SK-N-SH treated with all-trans-retinoic acid at 6 μM for 48 hours (cell line): Measurements from ENCODE around the gene PRKCE.

Experiments
- ATAC-seq: fragments of 200-7000 bp; cut with Tn5 transposase; 3 replicates; pipeline ENCODE4 v1.9.1; 2020; ENCODE audit warnings: mild to moderate bottlenecking, moderate library complexity
- BACH2 ChIP-seq: fragments of 250-450 bp; sonication (Bioruptor Pico); IDR thresholded peaks from 2 replicates; pipeline ENCODE4 v1.9.0; 2021; ENCODE audit warnings: mild to moderate bottlenecking, borderline replicate concordance
- CSDC2 ChIP-seq: fragments of 250-450 bp; sonication (Bioruptor Pico); IDR thresholded peaks from 2 replicates; pipeline ENCODE4 v1.5.0; 2020; ENCODE audit warnings: mild to moderate bottlenecking, moderate library complexity
- ESRRG ChIP-seq: fragments of 250-450 bp; sonication (Bioruptor Pico); IDR thresholded peaks from 2 replicates; pipeline ENCODE4 v1.6.1; 2021; ENCODE audit warnings: mild to moderate bottlenecking
- GLIS3 ChIP-seq: fragments of 250-450 bp; sonication (Bioruptor Pico); IDR thresholded peaks from 2 replicates; pipeline ENCODE4 v1.5.0; 2020; ENCODE audit warnings: mild to moderate bottlenecking, moderate library complexity
- ISL1 ChIP-seq: fragments of 250-450 bp; sonication (Bioruptor Pico); IDR thresholded peaks from 2 replicates; pipeline ENCODE4 v2.1.2; 2022; ENCODE audit warnings: mild to moderate bottlenecking, moderate library complexity
- OSR1 ChIP-seq: fragments of 250-450 bp; sonication (Bioruptor Pico); IDR thresholded peaks from 2 replicates; pipeline ENCODE4 v1.8.0; 2022; ENCODE audit warnings: moderate library complexity, mild to moderate bottlenecking, inconsistent platforms
- PPARA ChIP-seq: fragments of 250-450 bp; sonication (Bioruptor Pico); IDR thresholded peaks from 2 replicates; pipeline ENCODE4 v1.5.0; 2020; ENCODE audit warnings: mild to moderate bottlenecking, borderline replicate concordance
- RARB ChIP-seq: fragments of 250-450 bp; sonication (Bioruptor Pico); IDR thresholded peaks from 2 replicates; pipeline ENCODE4 v1.8.0; 2021; ENCODE audit warnings: mild to moderate bottlenecking, moderate library complexity
- TCF4 ChIP-seq: fragments of 250-450 bp; sonication (Bioruptor Pico); IDR thresholded peaks from 2 replicates; pipeline ENCODE4 v1.8.0; 2021; ENCODE audit warnings: mild to moderate bottlenecking, moderate library complexity, borderline replicate concordance
- TOX ChIP-seq: fragments of 250-450 bp; sonication (Bioruptor Pico); IDR thresholded peaks from 2 replicates; pipeline ENCODE4 v1.8.0; 2021; ENCODE audit warnings: mild to moderate bottlenecking, moderate library complexity, borderline replicate concordance
- ZFP3 ChIP-seq: fragments of 250-450 bp; sonication (Bioruptor Pico); IDR thresholded peaks from 2 replicates; pipeline ENCODE4 v1.5.0; 2020; ENCODE audit warnings: mild to moderate bottlenecking, moderate library complexity
- ZFP30 ChIP-seq: fragments of 450-650 bp; formaldehyde crosslinking; IDR thresholded peaks from 2 replicates; pipeline ENCODE4 v1.5.0; 2022; ENCODE audit warnings: mild to moderate bottlenecking, moderate library complexity
- ZNF70 ChIP-seq: fragments of 450-650 bp; formaldehyde crosslinking; IDR thresholded peaks from 2 replicates; pipeline ENCODE4 v1.5.0; 2020; ENCODE audit warnings: mild to moderate bottlenecking, moderate library complexity
- ZNF8 ChIP-seq: fragments of 450-650 bp; formaldehyde crosslinking; IDR thresholded peaks from 2 replicates; pipeline ENCODE4 v1.5.0; 2020; ENCODE audit warnings: mild to moderate bottlenecking, moderate library complexity
- TF ChIP-seq, protein P1 (sequence below): fragments of 250-450 bp; sonication (Bioruptor Pico); IDR thresholded peaks from 2 replicates; pipeline ENCODE4 v1.5.0; 2020; ENCODE audit warnings: mild to moderate bottlenecking, moderate library complexity
- TF ChIP-seq, protein P2 (sequence below): fragments of 250-450 bp; sonication (Bioruptor Pico); IDR thresholded peaks from 2 replicates; pipeline ENCODE4 v1.8.0; 2020; ENCODE audit warnings: mild to moderate bottlenecking, moderate library complexity, borderline replicate concordance
- TF ChIP-seq, protein P3 (sequence below): fragments of 250-450 bp; sonication (Bioruptor Pico); IDR thresholded peaks from 2 replicates; pipeline ENCODE4 v1.5.1; 2020; ENCODE audit warnings: low read depth, mild to moderate bottlenecking, moderate library complexity
- TF ChIP-seq, protein P4 (sequence below): fragments of 250-450 bp; sonication (Bioruptor Pico); IDR thresholded peaks from 2 replicates; pipeline ENCODE4 v1.5.1; 2021; ENCODE audit warnings: mild to moderate bottlenecking, moderate library complexity

PRKCE gene

DNA sequence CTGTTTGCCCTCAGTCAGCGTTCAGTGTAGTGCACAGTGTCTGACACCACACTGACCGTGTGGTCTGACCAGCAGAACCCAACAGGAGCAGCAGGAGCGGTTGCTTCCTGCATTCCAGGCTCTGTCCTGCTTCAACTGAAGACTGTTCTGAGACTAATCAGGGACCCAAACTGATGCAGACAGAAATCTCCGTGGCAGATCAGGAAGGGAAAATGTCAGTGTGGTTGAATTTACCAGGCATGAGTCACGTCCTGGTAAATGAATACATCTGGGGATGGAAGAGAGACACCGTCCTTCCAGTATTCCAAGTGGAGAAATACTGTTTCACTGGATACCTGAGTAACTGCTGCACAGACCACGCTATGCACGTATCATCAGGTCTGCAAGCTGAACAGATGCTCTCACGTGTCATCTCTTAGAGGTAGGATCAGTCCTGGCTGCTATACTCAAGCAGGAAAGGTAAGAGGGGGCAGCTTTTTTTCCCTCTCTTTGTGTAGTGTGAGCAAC is 422.1 kb downstream of the PRKCE start (continued):
- TF ChIP-seq, protein P1, sequence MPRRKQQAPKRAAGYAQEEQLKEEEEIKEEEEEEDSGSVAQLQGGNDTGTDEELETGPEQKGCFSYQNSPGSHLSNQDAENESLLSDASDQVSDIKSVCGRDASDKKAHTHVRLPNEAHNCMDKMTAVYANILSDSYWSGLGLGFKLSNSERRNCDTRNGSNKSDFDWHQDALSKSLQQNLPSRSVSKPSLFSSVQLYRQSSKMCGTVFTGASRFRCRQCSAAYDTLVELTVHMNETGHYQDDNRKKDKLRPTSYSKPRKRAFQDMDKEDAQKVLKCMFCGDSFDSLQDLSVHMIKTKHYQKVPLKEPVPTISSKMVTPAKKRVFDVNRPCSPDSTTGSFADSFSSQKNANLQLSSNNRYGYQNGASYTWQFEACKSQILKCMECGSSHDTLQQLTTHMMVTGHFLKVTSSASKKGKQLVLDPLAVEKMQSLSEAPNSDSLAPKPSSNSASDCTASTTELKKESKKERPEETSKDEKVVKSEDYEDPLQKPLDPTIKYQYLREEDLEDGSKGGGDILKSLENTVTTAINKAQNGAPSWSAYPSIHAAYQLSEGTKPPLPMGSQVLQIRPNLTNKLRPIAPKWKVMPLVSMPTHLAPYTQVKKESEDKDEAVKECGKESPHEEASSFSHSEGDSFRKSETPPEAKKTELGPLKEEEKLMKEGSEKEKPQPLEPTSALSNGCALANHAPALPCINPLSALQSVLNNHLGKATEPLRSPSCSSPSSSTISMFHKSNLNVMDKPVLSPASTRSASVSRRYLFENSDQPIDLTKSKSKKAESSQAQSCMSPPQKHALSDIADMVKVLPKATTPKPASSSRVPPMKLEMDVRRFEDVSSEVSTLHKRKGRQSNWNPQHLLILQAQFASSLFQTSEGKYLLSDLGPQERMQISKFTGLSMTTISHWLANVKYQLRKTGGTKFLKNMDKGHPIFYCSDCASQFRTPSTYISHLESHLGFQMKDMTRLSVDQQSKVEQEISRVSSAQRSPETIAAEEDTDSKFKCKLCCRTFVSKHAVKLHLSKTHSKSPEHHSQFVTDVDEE (CRISPR knock-in tag): peak; percentile 35; the same call in 1 of the 2 replicates
- TF ChIP-seq ESRRG (CRISPR knock-in tag) (no peak; the same call in 1 of the 2 replicates), ZNF70 (CRISPR knock-in tag) (no peak), ISL1 (peak; percentile 75), TOX (CRISPR knock-in tag) (peak; percentile 86), PPARA (no peak), ZFP30 (CRISPR knock-in tag) (no peak), RARB (0 out of 2 replicates have a peak, but pooled peaks have one; percentile 47), ZFP3 (CRISPR knock-in tag) (peak; percentile 86), OSR1 (CRISPR knock-in tag) (no peak), CSDC2 (CRISPR knock-in tag) (peak; percentile 66), BACH2 (no peak)
- TF ChIP-seq, protein P2, sequence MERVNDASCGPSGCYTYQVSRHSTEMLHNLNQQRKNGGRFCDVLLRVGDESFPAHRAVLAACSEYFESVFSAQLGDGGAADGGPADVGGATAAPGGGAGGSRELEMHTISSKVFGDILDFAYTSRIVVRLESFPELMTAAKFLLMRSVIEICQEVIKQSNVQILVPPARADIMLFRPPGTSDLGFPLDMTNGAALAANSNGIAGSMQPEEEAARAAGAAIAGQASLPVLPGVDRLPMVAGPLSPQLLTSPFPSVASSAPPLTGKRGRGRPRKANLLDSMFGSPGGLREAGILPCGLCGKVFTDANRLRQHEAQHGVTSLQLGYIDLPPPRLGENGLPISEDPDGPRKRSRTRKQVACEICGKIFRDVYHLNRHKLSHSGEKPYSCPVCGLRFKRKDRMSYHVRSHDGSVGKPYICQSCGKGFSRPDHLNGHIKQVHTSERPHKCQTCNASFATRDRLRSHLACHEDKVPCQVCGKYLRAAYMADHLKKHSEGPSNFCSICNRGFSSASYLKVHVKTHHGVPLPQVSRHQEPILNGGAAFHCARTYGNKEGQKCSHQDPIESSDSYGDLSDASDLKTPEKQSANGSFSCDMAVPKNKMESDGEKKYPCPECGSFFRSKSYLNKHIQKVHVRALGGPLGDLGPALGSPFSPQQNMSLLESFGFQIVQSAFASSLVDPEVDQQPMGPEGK (CRISPR knock-in tag): peak; percentile 58; the same call in 1 of the 2 replicates

DNA sequence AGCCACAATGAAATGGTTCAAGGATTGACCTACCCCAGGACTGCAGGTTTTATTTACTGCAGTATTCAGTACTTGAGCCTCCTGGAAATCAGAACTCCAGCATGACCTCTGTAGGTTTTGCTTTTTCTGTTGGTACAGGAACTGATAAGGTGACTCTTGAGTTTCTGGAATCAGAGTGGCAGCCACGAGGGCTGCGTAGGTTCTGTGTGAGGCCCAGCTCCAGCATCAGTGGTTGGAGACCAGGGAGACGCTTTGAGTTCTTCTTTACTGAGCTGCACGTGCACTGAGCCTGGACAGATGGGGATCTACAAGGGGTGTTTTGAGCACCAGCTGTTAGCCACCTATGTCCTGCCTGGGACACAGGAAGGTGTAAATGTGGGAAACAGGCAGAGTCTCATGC is 423.0 kb downstream of the PRKCE start:
- TF ChIP-seq, protein P1 (CRISPR knock-in tag): no peak
- TF ChIP-seq CSDC2 (CRISPR knock-in tag): no peak
- TF ChIP-seq ZFP30 (CRISPR knock-in tag): no peak
- TF ChIP-seq OSR1 (CRISPR knock-in tag): no peak
- no peak for TF ChIP-seq GLIS3 (CRISPR knock-in tag)
- TF ChIP-seq, protein P3, sequence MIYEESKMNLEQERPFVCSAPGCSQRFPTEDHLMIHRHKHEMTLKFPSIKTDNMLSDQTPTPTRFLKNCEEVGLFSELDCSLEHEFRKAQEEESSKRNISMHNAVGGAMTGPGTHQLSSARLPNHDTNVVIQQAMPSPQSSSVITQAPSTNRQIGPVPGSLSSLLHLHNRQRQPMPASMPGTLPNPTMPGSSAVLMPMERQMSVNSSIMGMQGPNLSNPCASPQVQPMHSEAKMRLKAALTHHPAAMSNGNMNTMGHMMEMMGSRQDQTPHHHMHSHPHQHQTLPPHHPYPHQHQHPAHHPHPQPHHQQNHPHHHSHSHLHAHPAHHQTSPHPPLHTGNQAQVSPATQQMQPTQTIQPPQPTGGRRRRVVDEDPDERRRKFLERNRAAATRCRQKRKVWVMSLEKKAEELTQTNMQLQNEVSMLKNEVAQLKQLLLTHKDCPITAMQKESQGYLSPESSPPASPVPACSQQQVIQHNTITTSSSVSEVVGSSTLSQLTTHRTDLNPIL (CRISPR knock-in tag): no peak
- TF ChIP-seq TCF4: no peak
- TF ChIP-seq, protein P4, sequence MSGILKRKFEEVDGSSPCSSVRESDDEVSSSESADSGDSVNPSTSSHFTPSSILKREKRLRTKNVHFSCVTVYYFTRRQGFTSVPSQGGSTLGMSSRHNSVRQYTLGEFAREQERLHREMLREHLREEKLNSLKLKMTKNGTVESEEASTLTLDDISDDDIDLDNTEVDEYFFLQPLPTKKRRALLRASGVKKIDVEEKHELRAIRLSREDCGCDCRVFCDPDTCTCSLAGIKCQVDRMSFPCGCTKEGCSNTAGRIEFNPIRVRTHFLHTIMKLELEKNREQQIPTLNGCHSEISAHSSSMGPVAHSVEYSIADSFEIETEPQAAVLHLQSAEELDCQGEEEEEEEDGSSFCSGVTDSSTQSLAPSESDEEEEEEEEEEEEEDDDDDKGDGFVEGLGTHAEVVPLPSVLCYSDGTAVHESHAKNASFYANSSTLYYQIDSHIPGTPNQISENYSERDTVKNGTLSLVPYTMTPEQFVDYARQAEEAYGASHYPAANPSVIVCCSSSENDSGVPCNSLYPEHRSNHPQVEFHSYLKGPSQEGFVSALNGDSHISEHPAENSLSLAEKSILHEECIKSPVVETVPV: no peak
- no peak for TF ChIP-seq ZNF70 (CRISPR knock-in tag)
- no peak for TF ChIP-seq ZFP3 (CRISPR knock-in tag)
- TF ChIP-seq BACH2: no peak
- no peak for TF ChIP-seq ZNF8 (CRISPR knock-in tag)
- TF ChIP-seq TOX (CRISPR knock-in tag): no peak
- ATAC-seq: no peak

DNA sequence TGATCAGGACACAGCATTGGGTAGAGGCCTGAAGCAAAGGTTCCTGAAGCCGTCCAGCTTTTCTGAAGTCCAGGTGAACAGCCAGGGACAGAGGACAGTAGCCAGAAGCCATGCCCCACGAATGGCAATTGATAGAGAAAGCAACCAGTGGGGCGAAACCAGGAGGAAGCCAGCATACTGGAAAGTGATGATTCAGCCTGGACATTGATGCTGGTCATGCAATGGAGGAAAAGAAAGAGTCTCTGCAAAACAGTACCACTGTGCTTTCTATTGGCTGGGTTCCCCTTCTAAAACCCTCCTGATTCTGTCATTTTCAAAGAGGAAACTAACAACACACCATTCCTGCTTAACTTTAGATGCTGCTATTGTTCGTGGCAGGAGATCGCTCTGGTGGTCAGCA is 424.4 kb downstream of the PRKCE start:
- TF ChIP-seq ZFP30 (CRISPR knock-in tag) (no peak), RARB (no peak), ZFP3 (CRISPR knock-in tag) (no peak)
- TF ChIP-seq, protein P1 (CRISPR knock-in tag): no peak
- TF ChIP-seq, protein P3 (CRISPR knock-in tag): no peak
- no peak for ATAC-seq
